Peyer's patch (tissue), 4 donors: ENCODE measurements around the gene FTMT. TPM values are rescaled to one million over a fixed set of nuclear protein-coding genes. Genes with fewer than 3 reads are reported as not detected.

Experiments
- DNase-seq, 3 donors: peaks; one replicate each; pipeline ENCODE4 v3.0.0-alpha.2; 2017 to 2019
- H3K27ac ChIP-seq, 4 donors: fragments of 200-600 bp; sonication (generic); one replicate each; pipeline ENCODE4 v1.5.1; 2016 to 2019
- H3K27me3 ChIP-seq, 2 donors: fragments of 200-600 bp; sonication (generic); one replicate each; pipeline ENCODE4 v1.5.1; 2019
- H3K36me3 ChIP-seq, 3 donors: fragments of 200-600 bp; sonication (generic); one replicate each; pipeline ENCODE4 v1.5.1; 2016 to 2019
- H3K4me1 ChIP-seq, 4 donors: fragments of 200-600 bp; sonication (generic); one replicate each; pipeline ENCODE4 v1.5.1; 2016 to 2019
- H3K4me3 ChIP-seq, 4 donors: fragments of 200-600 bp; sonication (generic); 1 replicate in 3 of 4; 2 replicates in 1 of 4; pipeline ENCODE4 v1.5.1; 2016 to 2019; ENCODE audit warnings: mild to moderate bottlenecking in 1 of 4
- H3K9me3 ChIP-seq, 4 donors: fragments of 200-600 bp; sonication (generic); one replicate each; pipeline ENCODE4 v1.5.1; 2016 to 2019; ENCODE audit warnings: mild to moderate bottlenecking in 1 of 4
- POLR2A ChIP-seq, 2 donors: fragments of 450-650 bp; IDR thresholded peaks; one replicate each; pipeline ENCODE4 v1.5.1; 2017; ENCODE audit warnings: antibody characterized with exemption in 2 of 2, mild to moderate bottlenecking in 2 of 2, moderate library complexity in 2 of 2
- total RNA-seq, 4 donors: library from RNA; depleted of rRNA; stranded (reverse); fragments of >200 nt; gene quantifications; one replicate each; pipeline ENCODE4 v1.1.0, GENCODE V29; 2016
- TF ChIP-seq, protein P1 (sequence below), 6 experiments: fragments of 450-650 bp in 4 of 6; fragments of 200-600 bp in 2 of 6; sonication (generic) in 1 of 6; IDR thresholded peaks; one replicate each; pipeline ENCODE4 v1.5.1; 2017 to 2019; ENCODE audit warnings: antibody characterized with exemption in 6 of 6, mild to moderate bottlenecking in 3 of 6, moderate library complexity in 1 of 6

The FTMT gene
- total RNA-seq, 4 donors from 2014 or later, result not detected

DNA sequence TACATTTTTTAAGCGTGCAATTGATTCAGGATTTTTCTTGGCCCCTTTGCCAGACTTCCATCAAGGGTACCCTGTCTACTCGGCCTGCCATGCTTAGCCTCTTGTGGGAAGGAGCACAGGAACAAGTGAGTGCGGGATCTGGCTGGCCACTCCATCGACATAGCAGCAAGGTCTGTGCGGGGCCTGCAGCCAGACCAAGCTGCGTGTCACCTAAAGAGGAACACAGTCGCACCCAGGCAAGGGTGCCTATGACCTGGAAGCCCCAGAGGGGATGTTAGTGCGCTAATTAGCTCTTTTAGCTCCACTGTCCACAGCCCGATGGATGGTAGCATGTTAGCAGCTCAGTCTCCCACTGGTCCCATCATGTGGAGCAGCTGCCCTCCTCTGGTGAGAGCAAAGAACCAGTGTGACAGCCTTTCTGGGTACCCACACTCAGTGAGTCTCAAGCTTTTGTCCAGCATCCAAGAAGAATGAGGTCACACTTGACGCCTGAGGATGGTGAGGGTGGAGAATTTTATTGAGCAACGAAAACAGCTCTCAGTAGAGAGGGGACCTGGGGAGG is 38.7 kb downstream of the FTMT start:
- no peak for TF ChIP-seq POLR2A (IDR thresholded peaks at IDR 0.05)
- TF ChIP-seq, protein P1, sequence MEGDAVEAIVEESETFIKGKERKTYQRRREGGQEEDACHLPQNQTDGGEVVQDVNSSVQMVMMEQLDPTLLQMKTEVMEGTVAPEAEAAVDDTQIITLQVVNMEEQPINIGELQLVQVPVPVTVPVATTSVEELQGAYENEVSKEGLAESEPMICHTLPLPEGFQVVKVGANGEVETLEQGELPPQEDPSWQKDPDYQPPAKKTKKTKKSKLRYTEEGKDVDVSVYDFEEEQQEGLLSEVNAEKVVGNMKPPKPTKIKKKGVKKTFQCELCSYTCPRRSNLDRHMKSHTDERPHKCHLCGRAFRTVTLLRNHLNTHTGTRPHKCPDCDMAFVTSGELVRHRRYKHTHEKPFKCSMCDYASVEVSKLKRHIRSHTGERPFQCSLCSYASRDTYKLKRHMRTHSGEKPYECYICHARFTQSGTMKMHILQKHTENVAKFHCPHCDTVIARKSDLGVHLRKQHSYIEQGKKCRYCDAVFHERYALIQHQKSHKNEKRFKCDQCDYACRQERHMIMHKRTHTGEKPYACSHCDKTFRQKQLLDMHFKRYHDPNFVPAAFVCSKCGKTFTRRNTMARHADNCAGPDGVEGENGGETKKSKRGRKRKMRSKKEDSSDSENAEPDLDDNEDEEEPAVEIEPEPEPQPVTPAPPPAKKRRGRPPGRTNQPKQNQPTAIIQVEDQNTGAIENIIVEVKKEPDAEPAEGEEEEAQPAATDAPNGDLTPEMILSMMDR (IDR thresholded peaks at IDR 0.05), result no peak
- Histone ChIP-seq H3K9me3 (no peaks in the 10 kb centered on the region), H3K4me3 (no peak overlapping the region), H3K27ac (no peak overlapping the region), H3K36me3 (no peaks in the 10 kb centered on the region), H3K27me3 (no peaks in the 10 kb centered on the region), H3K4me1 (no peaks in the 10 kb centered on the region)
- DNase-seq, result no peak

DNA sequence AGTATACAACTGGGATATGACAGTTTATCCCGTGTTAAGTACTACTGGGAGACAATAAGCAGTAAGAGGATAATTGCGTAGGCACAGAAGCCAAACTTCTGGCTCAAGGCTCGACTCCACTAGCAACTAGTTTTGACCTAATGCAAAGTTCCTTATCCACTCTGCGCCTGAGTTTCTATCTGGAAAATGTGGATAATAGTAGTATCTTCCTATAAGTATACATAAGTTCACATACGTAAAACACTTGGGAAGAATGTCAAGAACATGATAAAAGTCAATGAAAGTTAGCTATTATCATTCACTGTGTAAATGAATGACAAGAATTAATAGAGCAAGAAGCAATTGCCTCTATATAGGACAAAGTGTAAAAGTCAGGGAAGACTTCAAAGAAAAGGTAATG is 45.7 kb downstream of the FTMT start:
- no peaks in the 10 kb centered on the region for H3K27me3 ChIP-seq
- H3K27ac ChIP-seq, result no peak overlapping the region
- no peak overlapping the region for H3K4me3 ChIP-seq
- no peaks in the 10 kb centered on the region for H3K9me3 ChIP-seq
- no peak for DNase-seq
- no peaks in the 10 kb centered on the region for H3K36me3 ChIP-seq
- no peaks in the 10 kb centered on the region for H3K4me1 ChIP-seq
- TF ChIP-seq POLR2A (IDR thresholded peaks at IDR 0.05), result no peak
- TF ChIP-seq, protein P1 (IDR thresholded peaks at IDR 0.05), result no peak

DNA sequence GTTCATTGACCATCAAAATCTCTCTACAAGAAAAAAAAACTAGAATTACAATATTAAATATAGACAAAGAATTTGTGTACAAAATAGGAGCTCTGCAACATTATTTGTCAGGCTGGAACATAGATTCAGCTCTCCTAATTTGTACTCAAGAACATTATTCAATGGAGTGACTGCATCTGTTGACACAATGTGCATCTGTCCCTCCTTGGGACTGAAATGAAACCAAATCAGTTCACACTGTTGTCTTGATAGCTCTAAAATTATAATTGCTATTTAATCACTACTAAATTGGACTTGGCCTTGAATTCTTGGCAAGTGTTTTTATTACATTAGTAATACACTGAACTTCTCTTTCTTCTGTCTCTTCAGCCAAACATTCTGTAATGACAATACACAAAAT is 47.7 kb downstream of the FTMT start:
- no peak overlapping the region for H3K27ac ChIP-seq
- H3K4me3 ChIP-seq, result no peak overlapping the region
- no peak for TF ChIP-seq POLR2A (IDR thresholded peaks at IDR 0.05)
- TF ChIP-seq, protein P1 (IDR thresholded peaks at IDR 0.05), result no peak
- no peak for DNase-seq
- no peaks in the 10 kb centered on the region for H3K4me1 ChIP-seq
- H3K9me3 ChIP-seq, result no peaks in the 10 kb centered on the region
- no peaks in the 10 kb centered on the region for H3K36me3 ChIP-seq
- H3K27me3 ChIP-seq, result no peaks in the 10 kb centered on the region

Other genes starting within 250 kb of the FTMT start
- 10 to 100 TPM in 1 of 4 donors, 1 to 10 TPM in 3; 5.4 to 42.9 (median 7.5) TPM for gene SRFBP1, start 110.1 kb downstream of the FTMT start, total RNA-seq
- 10 to 100 TPM in 1 of 4 donors, 1 to 10 TPM in 3; 3.5 to 15.7 (median 6.2) TPM for gene LOX, start 226.4 kb downstream of the FTMT start, total RNA-seq